ENCODE measurements around the gene PTPN13.
"Not testable (repeated sequence)": the region's sequence is repeated elsewhere in the genome, so short reads cannot be mapped to it uniquely, and the experiment has no call there.

The PTPN13 gene

GRCh38 chr4:86718152-86718551 lies 124.0 kb downstream of the PTPN13 start:
- ATAC-seq = no peak

- ATAC-seq = not testable (repeated sequence)
Measured at GRCh38 chr4:86719149-86719548, 125.0 kb downstream of the PTPN13 start.

GRCh38 chr4:86720508-86721068 lies 126.5 kb downstream of the PTPN13 start:
- no peak for ATAC-seq

GRCh38 chr4:86721412-86721811 lies 127.3 kb downstream of the PTPN13 start:
- ATAC-seq = no peak

GRCh38 chr4:86730310-86730709 lies 136.2 kb downstream of the PTPN13 start:
- no peak for ATAC-seq

GRCh38 chr4:86737244-86737643 lies 143.1 kb downstream of the PTPN13 start:
- no peak for ATAC-seq

GRCh38 chr4:86741846-86742245 lies 147.7 kb downstream of the PTPN13 start:
- no peak for ATAC-seq

GRCh38 chr4:86744570-86744969 lies 150.5 kb downstream of the PTPN13 start:
- no peak for ATAC-seq

GRCh38 chr4:86749121-86749520 lies 155.0 kb downstream of the PTPN13 start:
- no peak for ATAC-seq

GRCh38 chr4:86755388-86755787 lies 161.3 kb downstream of the PTPN13 start:
- no peak for ATAC-seq

- no peak for ATAC-seq
Measured at GRCh38 chr4:86757468-86757867, 163.4 kb downstream of the PTPN13 start.

GRCh38 chr4:86759298-86759697 lies 165.2 kb downstream of the PTPN13 start:
- no peak for ATAC-seq

- no peak for ATAC-seq
Measured at GRCh38 chr4:86762649-86763048, 168.5 kb downstream of the PTPN13 start.

- no peak for ATAC-seq
Measured at GRCh38 chr4:86769794-86770193, 175.7 kb downstream of the PTPN13 start.

- ATAC-seq = no peak
Measured at GRCh38 chr4:86771141-86771540, 177.0 kb downstream of the PTPN13 start.

GRCh38 chr4:86775061-86775460 lies 180.9 kb downstream of the PTPN13 start:
- ATAC-seq = no peak

GRCh38 chr4:86778175-86778574 lies 184.1 kb downstream of the PTPN13 start:
- ATAC-seq = no peak

- ATAC-seq = no peak
Measured at GRCh38 chr4:86788826-86789225, 194.7 kb downstream of the PTPN13 start.

- ATAC-seq = no peak
Measured at GRCh38 chr4:86791126-86791525, 197.0 kb downstream of the PTPN13 start.

- ATAC-seq = no peak
Measured at GRCh38 chr4:86809809-86810208, 215.7 kb downstream of the PTPN13 start.

- ATAC-seq = no peak
Measured at GRCh38 chr4:86810847-86811246, 216.7 kb downstream of the PTPN13 start.

GRCh38 chr4:86815653-86816052 lies 221.5 kb downstream of the PTPN13 start:
- ATAC-seq = no peak

- no peak for ATAC-seq
Measured at GRCh38 chr4:86816501-86817273, 222.6 kb downstream of the PTPN13 start.

- ATAC-seq = no peak
Measured at GRCh38 chr4:86818211-86818610, 224.1 kb downstream of the PTPN13 start.

- ATAC-seq = no peak
Measured at GRCh38 chr4:86818841-86819240, 224.7 kb downstream of the PTPN13 start.
